ENCODE results near the gene OXSR1.
A peak's percentile ranks its signal among the peaks of the same experiment; 100 is the strongest.

The OXSR1 gene

GRCh38 chr3:38164952-38165721 is at the start of gene OXSR1:
Gene OXSR1 (plus strand): TSS chr3:38165537. CDS start chr3:38165877, 340 bp downstream.
- DNase-seq (ENCODE audit: low spot score) = peak; percentile 100

- no peak for DNase-seq (ENCODE audit: low spot score)
Observed at GRCh38 chr3:38115645-38116427, 49.5 kb upstream of the OXSR1 start.

- no peak for DNase-seq (ENCODE audit: low spot score)
Observed at GRCh38 chr3:38116471-38117162, 48.7 kb upstream of the OXSR1 start.

- DNase-seq (ENCODE audit: low spot score) = no peak
Observed at GRCh38 chr3:38117163-38117716, 48.1 kb upstream of the OXSR1 start.

- peak; percentile 62 for DNase-seq (ENCODE audit: low spot score)
Observed at GRCh38 chr3:38117748-38118420, 47.5 kb upstream of the OXSR1 start.

- no peak for DNase-seq (ENCODE audit: low spot score)
Observed at GRCh38 chr3:38118421-38119247, 46.7 kb upstream of the OXSR1 start.

GRCh38 chr3:38119248-38119544 is 46.1 kb upstream of the OXSR1 start:
- DNase-seq (ENCODE audit: low spot score) = no peak

- DNase-seq (ENCODE audit: low spot score) = no peak
Observed at GRCh38 chr3:38119821-38120692, 45.3 kb upstream of the OXSR1 start.

- DNase-seq (ENCODE audit: low spot score) = no peak
Observed at GRCh38 chr3:38120693-38121450, 44.5 kb upstream of the OXSR1 start.

- DNase-seq (ENCODE audit: low spot score) = no peak
Observed at GRCh38 chr3:38121451-38121831, 43.9 kb upstream of the OXSR1 start.

- no peak for DNase-seq (ENCODE audit: low spot score)
Observed at GRCh38 chr3:38121832-38122461, 43.4 kb upstream of the OXSR1 start.

GRCh38 chr3:38122712-38123290 is 42.5 kb upstream of the OXSR1 start:
- no peak for DNase-seq (ENCODE audit: low spot score)

- DNase-seq (ENCODE audit: low spot score) = no peak
Observed at GRCh38 chr3:38124324-38125122, 40.8 kb upstream of the OXSR1 start.

GRCh38 chr3:38125305-38126120 is 39.8 kb upstream of the OXSR1 start:
- DNase-seq (ENCODE audit: low spot score) = no peak

- no peak for DNase-seq (ENCODE audit: low spot score)
Observed at GRCh38 chr3:38126121-38126892, 39.0 kb upstream of the OXSR1 start.

All from kidney capillary endothelial cell (primary cell).